SK-N-SH (cell line): ENCODE results near the gene EGLN3. TPM values are rescaled to one million over a fixed set of nuclear protein-coding genes. Genes with fewer than 3 reads are reported as not detected.

Source experiments
- CTCF ChIA-PET: fragments of 300-600, 350-600 bp; formaldehyde crosslinking; extraction: SDS; loops from one replicate; lab custom pipeline; 2021; lab: Yijun Ruan, JAX
- POLR2A ChIA-PET: fragments of 350-600 bp; sonication (Branson Sonifier 250); formaldehyde crosslinking; extraction: SDS; loops from one replicate; lab custom pipeline; 2020; ENCODE audit warnings: antibody characterized with exemption, inconsistent platforms; lab: Yijun Ruan, JAX
- DNase-seq: peaks from one replicate; pipeline ENCODE4 v3.0.0; 2012
- H2AFZ ChIP-seq: fragments of 200-600 bp; sonication (generic); 2 replicates; pipeline ENCODE4 v1.8.1; 2016; ENCODE audit warnings: antibody characterized with exemption, mild to moderate bottlenecking, low read depth
- H3F3A ChIP-seq: fragments of 200-600 bp; sonication (generic); replicated peaks from 2 replicates; pipeline ENCODE3; 2016; ENCODE audit warnings: antibody characterized with exemption, mild to moderate bottlenecking; ENCODE audit not compliant: insufficient read depth
- H3K27ac ChIP-seq, 2 experiments: fragments of 200-500 bp in 1 of 2; fragments of 200-600 bp in 1 of 2; sonication (Bioruptor generic) in 1 of 2; sonication (generic), shearing (Covaris generic) in 1 of 2; 2 replicates each; pipeline versions ENCODE4 v1.5.1 to v1.6.1; 2014 to 2016; ENCODE audit warnings: low read depth in 2 of 2, inconsistent platforms in 1 of 2, low read length in 1 of 2, mild to moderate bottlenecking in 1 of 2, mixed read lengths in 1 of 2
- H3K27me3 ChIP-seq: fragments of 200-600 bp; sonication (generic), shearing (Covaris generic); 2 replicates; pipeline ENCODE4 v1.6.1; 2016; ENCODE audit warnings: mixed run types; ENCODE audit not compliant: insufficient read depth
- H3K36me3 ChIP-seq, 2 experiments: fragments of 200-500 bp in 1 of 2; fragments of 200-600 bp in 1 of 2; sonication (Bioruptor generic) in 1 of 2; sonication (generic) in 1 of 2; replicated peaks in 1 of 2; 2 replicates each; pipeline versions ENCODE3 to v1.5.1; 2014 to 2016; ENCODE audit warnings: low read length in 1 of 2, mild to moderate bottlenecking in 1 of 2; ENCODE audit not compliant: insufficient read depth in 2 of 2, control insufficient read depth in 1 of 2
- H3K4me1 ChIP-seq, 2 experiments: fragments of 200-500 bp in 1 of 2; fragments of 200-600 bp in 1 of 2; sonication (Bioruptor generic) in 1 of 2; sonication (generic), shearing (Covaris generic) in 1 of 2; 2 replicates each; pipeline versions ENCODE4 v1.5.1 to v1.6.1; 2014 to 2016; ENCODE audit warnings: low read depth in 1 of 2, low read length in 1 of 2, mixed run types in 1 of 2; ENCODE audit not compliant: insufficient read depth in 2 of 2, control insufficient read depth in 1 of 2
- H3K4me2 ChIP-seq: fragments of 200-600 bp; sonication (generic), shearing (Covaris generic); 2 replicates; pipeline ENCODE4 v1.6.1; 2017; ENCODE audit warnings: mixed run types
- H3K4me3 ChIP-seq, 2 experiments: fragments of 200-500 bp in 1 of 2; fragments of 200-600 bp in 1 of 2; sonication (Bioruptor generic) in 1 of 2; sonication (generic), shearing (Covaris generic) in 1 of 2; 2 replicates each; pipeline versions ENCODE4 v1.5.1 to v1.8.1; 2014 to 2016; ENCODE audit warnings: low read depth in 2 of 2, inconsistent platforms in 1 of 2, low read length in 1 of 2, mild to moderate bottlenecking in 1 of 2, mixed read lengths in 1 of 2, moderate library complexity in 1 of 2
- H3K79me2 ChIP-seq: fragments of 200-600 bp; sonication (generic); 2 replicates; pipeline ENCODE4 v1.8.1; 2017; ENCODE audit warnings: mild to moderate bottlenecking; ENCODE audit not compliant: insufficient read depth
- H3K9ac ChIP-seq: fragments of 200-600 bp; sonication (generic); 2 replicates; pipeline ENCODE4 v1.6.1; 2017; ENCODE audit warnings: mixed run types
- H3K9me2 ChIP-seq: fragments of 200-600 bp; sonication (generic); 2 replicates; pipeline ENCODE4 v1.6.1; 2017; ENCODE audit warnings: mixed run types
- H3K9me3 ChIP-seq: fragments of 200-600 bp; sonication (generic); 2 replicates; pipeline ENCODE4 v1.6.1; 2017; ENCODE audit warnings: mixed run types, mild to moderate bottlenecking, moderate library complexity
- H4K20me1 ChIP-seq: fragments of 200-600 bp; sonication (generic); 2 replicates; pipeline ENCODE4 v1.6.1; 2017; ENCODE audit warnings: mild to moderate bottlenecking, mixed run types; ENCODE audit not compliant: insufficient read depth
- CHD2 ChIP-seq: fragments of 150-350 bp; IDR thresholded peaks from 2 replicates; pipeline ENCODE4 v1.6.1; 2018; ENCODE audit warnings: low read length; ENCODE audit not compliant: partially characterized antibody
- CTCF ChIP-seq: fragments of 200-600 bp; sonication (generic); IDR thresholded peaks from 2 replicates; pipeline ENCODE4 v1.6.1; 2017; ENCODE audit warnings: antibody characterized with exemption, mild to moderate bottlenecking, moderate library complexity
- ELF1 ChIP-seq: IDR thresholded peaks from 2 replicates; pipeline ENCODE4 v1.4.0; 2012
- EP300 ChIP-seq, 2 experiments: IDR thresholded peaks; 2 replicates each; pipeline versions ENCODE4 v1.4.0 to v1.6.1; 2012; ENCODE audit warnings: borderline replicate concordance in 1 of 2, low read depth in 1 of 2, low read length in 1 of 2
- FOXM1 ChIP-seq: IDR thresholded peaks from 2 replicates; pipeline ENCODE4 v1.4.0; 2012; ENCODE audit warnings: low read depth, mild to moderate bottlenecking
- JUND ChIP-seq: IDR thresholded peaks from 2 replicates; pipeline ENCODE4 v1.4.0; 2012
- MXI1 ChIP-seq: IDR thresholded peaks from 2 replicates; pipeline ENCODE4 v1.6.1; 2012; ENCODE audit warnings: mild to moderate bottlenecking, low read depth, low read length, improper control_type of control experiment
- PBX3 ChIP-seq: IDR thresholded peaks from 2 replicates; pipeline ENCODE4; 2012
- RAD21 ChIP-seq: IDR thresholded peaks from 2 replicates; pipeline ENCODE4 v1.6.1; 2012; ENCODE audit warnings: mild to moderate bottlenecking, low read length
- RCOR1 ChIP-seq: fragments of 150-350 bp; IDR thresholded peaks from 2 replicates; pipeline ENCODE4 v1.6.1; 2017; ENCODE audit warnings: antibody characterized with exemption, low read length
- SMC3 ChIP-seq: IDR thresholded peaks from 2 replicates; pipeline ENCODE4 v1.6.1; 2012; ENCODE audit warnings: low read depth, low read length, improper control_type of control experiment
- WGBS: methylation state at CpG from one replicate; pipeline ENCODE4 v1.1.6; 2017; ENCODE audit warnings: low lambda C conversion rate; 5-methylcytosine and 5-hydroxymethylcytosine counted together
- polyA plus RNA-seq, 3 experiments: library from polyadenylated mRNA; depleted of rRNA; stranded (reverse); fragments of >200 nt; gene quantifications; 2 replicates each; pipeline ENCODE4 v1.2.3, GENCODE V29; 2012

EGLN3 gene
- polyA plus RNA-seq, 1 of the 3 experiments (the other 2 are of a cell fraction): 0.31 TPM

GRCh38 chr14:33910435-33910834 lies 40.4 kb downstream of the EGLN3 start:
- Histone ChIP-seq H3K9me3 (no peaks in the 10 kb centered on the region), H3F3A (no peaks in the 10 kb centered on the region), H4K20me1 (no peaks in the 10 kb centered on the region), H3K79me2 (no peaks in the 10 kb centered on the region), H2AFZ (no peak overlapping the region), H3K4me2 (no peak overlapping the region), H3K27me3 (no peaks in the 10 kb centered on the region), H3K4me1 (peaks cover 0 to 4% of the 10 kb centered on the region in 2 experiments; a peak in 1 of 4 replicates), H3K27ac (no peak overlapping the region), H3K36me3 (no peaks in the 10 kb centered on the region), H3K9ac (no peak overlapping the region), H3K4me3 (no peak overlapping the region), H3K9me2 (0 out of 2 replicates have a peak, but pooled peaks cover 4% of the 10 kb centered on the region)
- DNase-seq: no peak
- WGBS: 74% methylated on average over 8 of the region's 8 CpGs
- ChIA-PET POLR2A (no interaction called here), CTCF (interaction anchor here (1.0 to 1.4 kb wide), 2 partner anchors 189 to 309 kb away, joined by 3 to 5 read pairs; no protein-coding TSS in a partner anchor)
- TF ChIP-seq ELF1: no peak
- TF ChIP-seq EP300 (IDR thresholded peaks at IDR 0.05; ENCODE audit: borderline replicate concordance in 1 of 2, low read depth in 1 of 2, low read length in 1 of 2): no peak
- TF ChIP-seq CHD2: no peak

GRCh38 chr14:33909380-33910084 lies 41.3 kb downstream of the EGLN3 start:
- DNase-seq: no peak
- TF ChIP-seq JUND (no peak), FOXM1 (no peak), RCOR1 (no peak), RAD21 (no peak), MXI1 (no peak), SMC3 (no peak)
- no peak overlapping the region for H3K27ac ChIP-seq
- no peaks in the 10 kb centered on the region for H3K9me3 ChIP-seq
- no peaks in the 10 kb centered on the region for H3F3A ChIP-seq
- no peaks in the 10 kb centered on the region for H3K27me3 ChIP-seq
- no peaks in the 10 kb centered on the region for H4K20me1 ChIP-seq
- ChIA-PET POLR2A (no interaction called here), CTCF (interaction anchor here (0.6 to 1.5 kb wide), 7 partner anchors 12 to 310 kb away, joined by 3 to 5 read pairs (median 4); no protein-coding TSS in a partner anchor)
- WGBS: 52% methylated on average over 6 of the region's 6 CpGs
- no peak overlapping the region for H3K4me3 ChIP-seq
- no peak overlapping the region for H3K9ac ChIP-seq
- H3K79me2 ChIP-seq: no peaks in the 10 kb centered on the region
- no peaks in the 10 kb centered on the region for H3K36me3 ChIP-seq
- peaks cover 0 to 4% of the 10 kb centered on the region in 2 experiments; a peak in 1 of 4 replicates for H3K4me1 ChIP-seq
- H3K4me2 ChIP-seq: no peak overlapping the region
- no peak overlapping the region for H2AFZ ChIP-seq
- H3K9me2 ChIP-seq: 0 out of 2 replicates have a peak, but pooled peaks cover 4% of the 10 kb centered on the region

GRCh38 chr14:33908540-33909223 lies 42.2 kb downstream of the EGLN3 start:
- Histone ChIP-seq H3K9me2 (0 out of 2 replicates have a peak, but pooled peaks cover 4% of the 10 kb centered on the region), H3K9me3 (no peaks in the 10 kb centered on the region), H3K4me3 (no peak overlapping the region), H2AFZ (no peak overlapping the region), H3K27me3 (no peaks in the 10 kb centered on the region), H3K4me2 (no peak overlapping the region), H3K4me1 (peaks cover 0 to 4% of the 10 kb centered on the region in 2 experiments; a peak in 1 of 4 replicates), H3K9ac (no peak overlapping the region), H4K20me1 (no peaks in the 10 kb centered on the region), H3K79me2 (no peaks in the 10 kb centered on the region), H3F3A (no peaks in the 10 kb centered on the region), H3K27ac (no peak overlapping the region), H3K36me3 (no peaks in the 10 kb centered on the region)
- DNase-seq: no peak
- TF ChIP-seq PBX3 (no peak), CTCF (0 out of 2 replicates have a peak, but pooled peaks have one; percentile 9)
- ChIA-PET POLR2A (no interaction called here), CTCF (interaction anchor here (0.6 to 1.5 kb wide), 7 partner anchors 9 to 191 kb away, joined by 3 to 5 read pairs (median 3); no protein-coding TSS in a partner anchor)
- WGBS: 80% methylated on average over 12 of the region's 13 CpGs
